ENCODE results near the gene DCDC1. TPM values are rescaled to one million over a fixed set of nuclear protein-coding genes. Genes with fewer than 3 reads are reported as not detected.

DCDC1 gene
- total and polyA plus RNA-seq, 9 donors: 0.16 to 18.4 (median 1.5) TPM

DNA sequence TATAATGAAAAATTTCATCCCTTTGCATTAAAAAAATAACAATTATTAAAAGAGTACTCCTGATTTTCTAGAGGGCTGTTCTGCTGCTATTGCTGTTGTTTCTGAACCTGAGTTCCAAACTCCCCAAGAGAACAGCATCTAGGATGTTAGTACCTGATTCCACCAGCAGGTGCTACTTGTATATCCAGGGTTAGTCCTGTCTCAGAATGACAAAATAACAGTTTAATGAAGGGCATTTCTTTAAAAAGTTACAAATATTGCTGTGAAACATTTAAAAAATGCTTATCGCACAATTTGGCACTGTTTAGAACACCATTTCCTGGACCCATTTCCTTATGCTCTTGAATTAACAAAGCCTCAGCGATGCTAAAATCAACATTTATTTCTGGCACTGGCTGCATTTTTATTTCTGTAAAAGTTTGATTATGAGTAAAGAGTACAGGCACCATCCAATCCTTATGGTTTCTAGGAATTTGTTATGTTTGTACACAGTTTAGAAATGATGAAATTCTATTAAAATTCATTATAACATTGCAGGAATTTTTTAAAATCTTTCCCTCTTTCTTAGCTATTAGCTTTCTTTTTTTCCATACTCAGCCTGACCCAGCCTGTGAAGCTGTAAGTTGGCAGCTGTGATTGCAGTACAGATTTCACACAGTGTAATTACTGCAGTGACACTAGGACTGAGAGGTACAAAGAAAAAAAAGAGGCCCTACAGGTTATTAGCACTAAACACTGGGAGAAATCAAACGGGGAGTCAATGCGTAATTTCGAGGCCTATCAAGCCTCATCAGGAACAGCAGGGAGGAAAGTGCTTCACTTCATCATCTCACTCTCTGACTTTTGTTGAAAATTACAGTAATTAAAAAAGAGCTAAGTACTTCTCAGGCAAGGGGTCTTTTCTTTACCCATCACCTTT is 208.8 kb downstream of the DCDC1 start:
- Histone ChIP-seq H3K36me3 (no peaks in the 10 kb centered on the region), H3K27ac (no peak overlapping the region), H3K4me1 (ENCODE audit: insufficient read depth) (no peaks in the 10 kb centered on the region), H3K27me3 (no peaks in the 10 kb centered on the region), H3K9me3 (no peaks in the 10 kb centered on the region), H3K4me3 (no peak overlapping the region)
- 46 to 60% (median 51%) methylated on average over 5 of the region's 5 CpGs for WGBS, 3 donors
- DNase-seq: no peak
- TF ChIP-seq, protein P1, sequence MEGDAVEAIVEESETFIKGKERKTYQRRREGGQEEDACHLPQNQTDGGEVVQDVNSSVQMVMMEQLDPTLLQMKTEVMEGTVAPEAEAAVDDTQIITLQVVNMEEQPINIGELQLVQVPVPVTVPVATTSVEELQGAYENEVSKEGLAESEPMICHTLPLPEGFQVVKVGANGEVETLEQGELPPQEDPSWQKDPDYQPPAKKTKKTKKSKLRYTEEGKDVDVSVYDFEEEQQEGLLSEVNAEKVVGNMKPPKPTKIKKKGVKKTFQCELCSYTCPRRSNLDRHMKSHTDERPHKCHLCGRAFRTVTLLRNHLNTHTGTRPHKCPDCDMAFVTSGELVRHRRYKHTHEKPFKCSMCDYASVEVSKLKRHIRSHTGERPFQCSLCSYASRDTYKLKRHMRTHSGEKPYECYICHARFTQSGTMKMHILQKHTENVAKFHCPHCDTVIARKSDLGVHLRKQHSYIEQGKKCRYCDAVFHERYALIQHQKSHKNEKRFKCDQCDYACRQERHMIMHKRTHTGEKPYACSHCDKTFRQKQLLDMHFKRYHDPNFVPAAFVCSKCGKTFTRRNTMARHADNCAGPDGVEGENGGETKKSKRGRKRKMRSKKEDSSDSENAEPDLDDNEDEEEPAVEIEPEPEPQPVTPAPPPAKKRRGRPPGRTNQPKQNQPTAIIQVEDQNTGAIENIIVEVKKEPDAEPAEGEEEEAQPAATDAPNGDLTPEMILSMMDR (IDR thresholded peaks at IDR 0.05): no peak
- TF ChIP-seq POLR2A (IDR thresholded peaks at IDR 0.05): no peak
- TF ChIP-seq EP300 (IDR thresholded peaks at IDR 0.05): no peak
- intact Hi-C loops (cut with DNase I): no loop called here

DNA sequence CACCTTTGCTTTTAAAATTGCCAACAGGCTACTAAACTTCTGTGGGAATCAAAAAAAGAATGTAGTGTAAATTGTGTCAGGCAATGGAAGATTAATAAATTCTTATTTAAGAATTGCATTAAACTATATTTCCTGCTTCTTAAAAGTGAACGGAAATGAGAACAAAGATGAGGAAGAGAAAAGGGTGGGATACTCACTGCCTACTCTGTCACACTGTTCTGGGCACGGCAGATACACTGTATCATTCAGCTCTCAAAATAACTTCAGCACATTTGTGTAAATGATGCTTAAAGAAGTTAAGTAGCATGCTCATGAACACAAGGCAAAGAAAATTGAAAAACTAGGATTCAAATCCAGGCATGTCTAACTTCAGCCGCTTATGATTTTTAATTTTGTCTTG is 218.7 kb downstream of the DCDC1 start:
- Histone ChIP-seq H3K4me1 (ENCODE audit: insufficient read depth) (no peaks in the 10 kb centered on the region), H3K9me3 (no peaks in the 10 kb centered on the region), H3K4me3 (no peak overlapping the region), H3K27ac (no peak overlapping the region), H3K36me3 (no peaks in the 10 kb centered on the region), H3K27me3 (no peaks in the 10 kb centered on the region)
- 82 to 87% (median 83%) methylated on average over 3 of the region's 3 CpGs for WGBS, 3 donors
- TF ChIP-seq EP300 (IDR thresholded peaks at IDR 0.05) (no peak), POLR2A (IDR thresholded peaks at IDR 0.05) (no peak)
- TF ChIP-seq, protein P1 (IDR thresholded peaks at IDR 0.05): no peak
- intact Hi-C loops (cut with DNase I): no loop called here
- DNase-seq: no peak

DNA sequence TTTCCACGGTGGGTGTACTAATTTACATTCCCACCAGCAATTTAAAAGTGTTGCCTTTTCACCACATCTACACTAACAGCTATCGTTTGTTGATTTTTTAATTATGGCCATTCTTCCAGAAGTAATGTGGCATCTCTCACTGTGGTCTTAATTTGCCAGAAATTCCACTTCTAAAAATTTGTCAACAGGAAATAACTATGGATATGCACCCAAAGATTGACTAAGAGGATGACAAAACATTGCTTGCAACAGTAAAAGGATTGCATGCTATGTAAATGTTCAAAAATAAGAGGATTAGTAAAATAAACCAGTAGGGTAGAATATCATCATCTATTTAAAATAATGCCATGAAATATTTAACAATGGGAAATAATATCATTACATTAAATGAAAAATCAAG is 219.5 kb downstream of the DCDC1 start:
- intact Hi-C loops (cut with DNase I): no loop called here
- Histone ChIP-seq H3K27ac (no peak overlapping the region), H3K27me3 (no peaks in the 10 kb centered on the region), H3K36me3 (no peaks in the 10 kb centered on the region), H3K4me1 (ENCODE audit: insufficient read depth) (no peaks in the 10 kb centered on the region), H3K4me3 (no peak overlapping the region), H3K9me3 (no peaks in the 10 kb centered on the region)
- 77 to 88% (median 83%) methylated on average over 2 of the region's 2 CpGs for WGBS, 3 donors
- DNase-seq: no peak
- TF ChIP-seq EP300 (IDR thresholded peaks at IDR 0.05) (no peak), POLR2A (IDR thresholded peaks at IDR 0.05) (no peak)
- TF ChIP-seq, protein P1 (IDR thresholded peaks at IDR 0.05): no peak

DNA sequence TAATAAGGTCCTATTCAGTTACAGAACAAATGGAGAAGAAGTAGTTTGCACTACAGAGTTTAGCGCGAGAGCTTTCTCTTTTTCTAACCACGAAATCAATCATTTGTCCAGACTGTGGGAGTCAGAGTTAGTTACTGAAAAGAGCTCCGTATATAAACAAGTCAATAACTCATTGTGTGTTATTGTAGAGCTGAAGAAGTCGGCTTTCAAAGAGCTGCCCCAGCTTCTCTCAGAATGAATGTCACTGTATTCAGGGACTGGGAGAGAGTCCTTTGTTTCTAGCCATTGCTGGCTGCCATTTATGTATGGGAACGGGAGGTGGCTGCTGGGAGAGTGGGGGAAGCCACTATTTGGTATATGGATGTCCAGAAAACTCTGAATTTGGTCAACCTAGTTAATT is 227.8 kb downstream of the DCDC1 start:
- Histone ChIP-seq H3K27me3 (no peaks in the 10 kb centered on the region), H3K4me3 (no peak overlapping the region), H3K9me3 (no peaks in the 10 kb centered on the region), H3K27ac (no peak overlapping the region), H3K36me3 (no peaks in the 10 kb centered on the region), H3K4me1 (ENCODE audit: insufficient read depth) (no peaks in the 10 kb centered on the region)
- TF ChIP-seq EP300 (IDR thresholded peaks at IDR 0.05) (no peak), POLR2A (IDR thresholded peaks at IDR 0.05) (no peak)
- TF ChIP-seq, protein P1 (IDR thresholded peaks at IDR 0.05): no peak
- DNase-seq: no peak
- intact Hi-C loops (cut with DNase I): no loop called here
- whole genome bisulfite sequencing, 3 donors: 15 to 25% (median 15%) methylated on average over 6 of the region's 6 CpGs
